NCI-H146 treated with DMSO at 0.1 percent for 48 hours (cell line): ENCODE measurements around the gene IKZF2.

Experiments
- DNase-seq: peaks from one replicate; lab custom pipeline; 2025; ENCODE audit not compliant: unreplicated experiment; lab: John Stamatoyannopoulos, UW

The IKZF2 gene

GRCh38 chr2:213151437-213152064, at the start of gene IKZF2:
Gene IKZF2 (minus strand): TSS chr2:213151612. CDS start chr2:213148629, 2,983 bp downstream.
- peak; percentile 39 for DNase-seq

GRCh38 chr2:213199871-213200270, 48.5 kb upstream of the IKZF2 start:
- no peak for DNase-seq

GRCh38 chr2:213189001-213189899, 37.8 kb upstream of the IKZF2 start:
- DNase-seq = peak; percentile 19

GRCh38 chr2:213188533-213188867, 37.1 kb upstream of the IKZF2 start:
- DNase-seq = no peak

- DNase-seq = no peak
Observed at GRCh38 chr2:213187833-213188532, 36.6 kb upstream of the IKZF2 start.

- no peak for DNase-seq
Observed at GRCh38 chr2:213187386-213187785, 36.0 kb upstream of the IKZF2 start.

- DNase-seq = no peak
Observed at GRCh38 chr2:213185147-213185822, 33.9 kb upstream of the IKZF2 start.

GRCh38 chr2:213181712-213182111, 30.3 kb upstream of the IKZF2 start:
- no peak for DNase-seq

- DNase-seq = no peak
Observed at GRCh38 chr2:213177679-213178078, 26.3 kb upstream of the IKZF2 start.

GRCh38 chr2:213175673-213176247, 24.3 kb upstream of the IKZF2 start:
- no peak for DNase-seq

- DNase-seq = no peak
Observed at GRCh38 chr2:213172641-213173040, 21.2 kb upstream of the IKZF2 start.

GRCh38 chr2:213171147-213171546, 19.7 kb upstream of the IKZF2 start:
- DNase-seq = no peak

- no peak for DNase-seq
Observed at GRCh38 chr2:213167271-213167930, 16.0 kb upstream of the IKZF2 start.

GRCh38 chr2:213166109-213166508, 14.7 kb upstream of the IKZF2 start:
- no peak for DNase-seq

GRCh38 chr2:213164263-213164662, 12.9 kb upstream of the IKZF2 start:
- no peak for DNase-seq

- no peak for DNase-seq
Observed at GRCh38 chr2:213162516-213163118, 11.2 kb upstream of the IKZF2 start.

- no peak for DNase-seq
Observed at GRCh38 chr2:213161759-213162515, 10.5 kb upstream of the IKZF2 start.

GRCh38 chr2:213159768-213160167, 8.4 kb upstream of the IKZF2 start:
- no peak for DNase-seq

GRCh38 chr2:213157242-213157641, 5.8 kb upstream of the IKZF2 start:
- no peak for DNase-seq
